Glutamatergic neuron (in vitro differentiated cells): ENCODE results near the gene SPRR2G. TPM values are rescaled to one million over a fixed set of nuclear protein-coding genes. Genes with fewer than 3 reads are reported as not detected.
"Not testable (repeated sequence)": the region's sequence is repeated elsewhere in the genome, so short reads cannot be mapped to it uniquely, and the experiment has no call there.

Experiments used
- DNase-seq: peaks from one replicate; pipeline ENCODE4 v3.0.0; 2022
- H3K27ac Mint-ChIP-seq: one replicate; pipeline ENCODE4 v1.8.0; 2020; ENCODE audit warnings: mild to moderate bottlenecking, mixed read lengths, inconsistent platforms; ENCODE audit not compliant: unreplicated experiment
- H3K27me3 Mint-ChIP-seq: one replicate; pipeline ENCODE4 v1.8.0; 2020; ENCODE audit warnings: mild to moderate bottlenecking, moderate library complexity, mixed read lengths, inconsistent platforms; ENCODE audit not compliant: unreplicated experiment
- H3K36me3 Mint-ChIP-seq: one replicate; pipeline ENCODE4 v1.8.0; 2020; ENCODE audit warnings: mild to moderate bottlenecking, mixed read lengths, inconsistent platforms; ENCODE audit not compliant: unreplicated experiment
- H3K4me1 Mint-ChIP-seq: one replicate; pipeline ENCODE4 v1.8.0; 2020; ENCODE audit warnings: mild to moderate bottlenecking, low read depth, mixed read lengths, inconsistent platforms; ENCODE audit not compliant: unreplicated experiment
- H3K4me3 Mint-ChIP-seq: one replicate; pipeline ENCODE4 v1.8.0; 2020; ENCODE audit warnings: mild to moderate bottlenecking, mixed read lengths, inconsistent platforms; ENCODE audit not compliant: unreplicated experiment
- H3K9me3 Mint-ChIP-seq: one replicate; pipeline ENCODE4 v1.8.0; 2020; ENCODE audit warnings: mild to moderate bottlenecking, moderate library complexity, mixed read lengths, inconsistent platforms; ENCODE audit not compliant: unreplicated experiment
- long read RNA-seq: library from polyadenylated mRNA; unstranded; transcript quantifications from one replicate; pipeline ENCODE4 v2.0.0, GENCODE V29; 2020; ENCODE audit not compliant: unreplicated experiment
- total RNA-seq: library from RNA; stranded (reverse); fragmentation: NEBNext Ultra II Directional; extraction: Animal tissue kit (Norgen Biotek cat#: 25700); gene quantifications from one replicate; pipeline ENCODE4 v1.2.1, GENCODE V29; 2021; ENCODE audit not compliant: unreplicated experiment
- TF ChIP-seq, protein P1 (sequence below): fragments of 200-600 bp; sonication (generic); IDR thresholded peaks from one replicate; pipeline ENCODE4 v1.5.0; 2021; ENCODE audit not compliant: partially characterized antibody, unreplicated experiment

The SPRR2G gene
- total RNA-seq = not detected
- long read RNA-seq = 0 reads

DNA sequence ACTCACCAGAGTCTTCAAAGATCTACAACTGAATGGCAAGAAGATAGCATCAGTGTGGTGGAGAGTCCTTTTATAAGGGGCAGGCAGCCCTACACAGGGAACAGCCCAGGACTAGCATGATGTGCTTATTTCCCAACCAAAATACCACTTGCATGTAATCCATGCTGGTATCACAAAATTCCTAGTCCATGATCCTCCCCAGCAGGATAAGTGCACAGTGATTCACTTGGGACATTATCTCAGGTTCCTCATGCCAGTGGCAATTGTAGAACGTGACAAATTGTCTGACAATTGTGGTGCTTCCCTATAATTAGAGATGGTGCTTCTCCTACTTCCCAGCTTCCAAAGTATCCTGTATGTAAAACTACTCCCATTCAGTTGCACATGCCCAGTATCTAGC is at the start of gene SPRR2G:
Gene SPRR2G (minus strand): TSS at position 45 of the 400 bp plus-strand sequence. CDS start 780 bp downstream, outside the sequence.
- Mint-ChIP-seq H3K4me3 (no peak within 1 kb of the TSS), H3K4me1 (no peaks in the 10 kb centered on the region), H3K27ac (no peak within 1 kb of the TSS), H3K36me3 (no peaks in the 10 kb centered on the region), H3K27me3 (no peaks in the 10 kb centered on the region), H3K9me3 (no peaks in the 10 kb centered on the region)
- TF ChIP-seq, protein P1, sequence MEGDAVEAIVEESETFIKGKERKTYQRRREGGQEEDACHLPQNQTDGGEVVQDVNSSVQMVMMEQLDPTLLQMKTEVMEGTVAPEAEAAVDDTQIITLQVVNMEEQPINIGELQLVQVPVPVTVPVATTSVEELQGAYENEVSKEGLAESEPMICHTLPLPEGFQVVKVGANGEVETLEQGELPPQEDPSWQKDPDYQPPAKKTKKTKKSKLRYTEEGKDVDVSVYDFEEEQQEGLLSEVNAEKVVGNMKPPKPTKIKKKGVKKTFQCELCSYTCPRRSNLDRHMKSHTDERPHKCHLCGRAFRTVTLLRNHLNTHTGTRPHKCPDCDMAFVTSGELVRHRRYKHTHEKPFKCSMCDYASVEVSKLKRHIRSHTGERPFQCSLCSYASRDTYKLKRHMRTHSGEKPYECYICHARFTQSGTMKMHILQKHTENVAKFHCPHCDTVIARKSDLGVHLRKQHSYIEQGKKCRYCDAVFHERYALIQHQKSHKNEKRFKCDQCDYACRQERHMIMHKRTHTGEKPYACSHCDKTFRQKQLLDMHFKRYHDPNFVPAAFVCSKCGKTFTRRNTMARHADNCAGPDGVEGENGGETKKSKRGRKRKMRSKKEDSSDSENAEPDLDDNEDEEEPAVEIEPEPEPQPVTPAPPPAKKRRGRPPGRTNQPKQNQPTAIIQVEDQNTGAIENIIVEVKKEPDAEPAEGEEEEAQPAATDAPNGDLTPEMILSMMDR = no peak
- DNase-seq = no peak

DNA sequence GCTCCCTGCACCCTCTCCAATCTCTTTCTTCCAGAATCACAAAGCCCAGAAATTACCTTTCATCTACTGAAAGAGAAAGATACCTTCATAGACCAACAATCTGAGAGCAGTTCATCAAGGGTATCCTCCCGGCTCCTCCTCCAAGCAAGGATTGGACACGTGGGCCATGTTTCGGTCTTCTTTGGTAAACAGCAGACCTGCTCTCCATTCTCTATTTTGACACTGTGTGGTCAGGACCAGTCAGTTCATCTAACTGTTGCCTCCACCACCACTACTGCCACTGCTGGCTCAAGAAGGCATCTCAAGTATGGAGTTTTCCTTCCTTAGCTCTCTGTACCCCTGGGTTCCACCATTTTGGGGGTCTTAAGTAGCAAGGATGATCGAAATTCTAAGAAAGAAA is 44.5 kb upstream of the SPRR2G start:
- H3K36me3 Mint-ChIP-seq = no peaks in the 10 kb centered on the region
- H3K27me3 Mint-ChIP-seq = peaks cover 5% of the 10 kb centered on the region
- TF ChIP-seq, protein P1 = no peak
- no peak overlapping the region for H3K27ac Mint-ChIP-seq
- peaks cover 2% of the 10 kb centered on the region for H3K9me3 Mint-ChIP-seq
- H3K4me3 Mint-ChIP-seq = no peak overlapping the region
- DNase-seq = no peak
- H3K4me1 Mint-ChIP-seq = no peaks in the 10 kb centered on the region

DNA sequence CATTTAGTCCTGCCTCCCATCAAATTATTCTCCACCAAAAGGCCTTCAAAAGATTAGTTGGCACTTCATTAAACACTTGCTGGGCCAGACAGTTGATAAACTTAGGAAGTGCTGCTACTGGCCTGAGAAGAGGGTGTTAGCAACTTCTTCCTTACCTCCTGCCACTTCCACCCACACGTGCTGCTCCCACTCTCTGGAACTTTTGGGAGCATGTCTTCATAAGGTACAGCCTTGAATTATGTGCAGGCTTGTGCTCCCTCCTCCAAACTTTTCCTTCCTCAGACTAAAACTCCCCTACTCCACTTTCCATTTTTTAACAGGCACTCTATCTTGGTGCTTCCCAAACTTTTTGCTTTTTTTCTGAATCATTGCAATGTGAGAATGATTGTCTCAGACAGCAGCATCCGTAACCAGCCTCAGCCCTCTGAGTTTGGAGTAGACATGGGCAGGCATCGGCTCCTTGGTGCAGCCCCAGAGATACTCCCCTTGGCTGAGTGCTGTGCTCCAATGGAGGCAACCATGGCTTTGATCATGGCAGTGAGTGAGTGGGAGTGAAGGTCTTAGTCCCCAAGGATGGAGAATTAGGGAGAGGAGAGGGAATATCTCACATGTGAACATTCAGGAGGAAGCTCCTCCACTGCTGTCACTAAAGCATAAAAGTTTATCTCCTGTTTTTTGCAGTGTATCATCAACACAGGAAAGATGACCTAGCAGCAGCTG is 43.8 kb upstream of the SPRR2G start:
- Mint-ChIP-seq H3K36me3 (no peaks in the 10 kb centered on the region), H3K4me1 (no peaks in the 10 kb centered on the region), H3K9me3 (peaks cover 2% of the 10 kb centered on the region), H3K27ac (no peak overlapping the region), H3K27me3 (peaks cover 5% of the 10 kb centered on the region), H3K4me3 (no peak overlapping the region)
- no peak for DNase-seq
- TF ChIP-seq, protein P1 = no peak

DNA sequence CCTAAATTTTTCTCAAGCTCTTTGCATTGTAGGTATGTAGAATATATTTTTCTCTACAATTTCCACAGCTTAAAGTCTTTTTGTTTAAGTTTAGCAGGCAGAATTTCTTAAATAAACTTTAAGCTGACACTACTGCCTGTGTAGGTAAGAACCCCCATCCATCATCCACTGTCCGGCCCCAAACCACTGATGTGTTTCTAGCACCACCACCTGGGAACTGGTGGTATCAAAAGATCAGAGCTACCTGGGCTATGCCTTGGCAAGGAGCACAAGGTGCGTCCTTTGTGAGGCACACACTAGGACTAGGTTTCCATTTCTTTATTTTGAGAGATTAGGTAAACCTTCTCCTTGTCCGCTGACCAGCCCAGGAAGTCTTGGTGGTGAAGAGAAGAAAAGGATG is 42.0 kb upstream of the SPRR2G start:
- Mint-ChIP-seq H3K9me3 (peaks cover 2% of the 10 kb centered on the region), H3K4me3 (no peak overlapping the region), H3K27ac (no peak overlapping the region), H3K27me3 (peaks cover 3% of the 10 kb centered on the region), H3K4me1 (no peaks in the 10 kb centered on the region), H3K36me3 (no peaks in the 10 kb centered on the region)
- peak; percentile 26 for DNase-seq
- TF ChIP-seq, protein P1 = no peak

DNA sequence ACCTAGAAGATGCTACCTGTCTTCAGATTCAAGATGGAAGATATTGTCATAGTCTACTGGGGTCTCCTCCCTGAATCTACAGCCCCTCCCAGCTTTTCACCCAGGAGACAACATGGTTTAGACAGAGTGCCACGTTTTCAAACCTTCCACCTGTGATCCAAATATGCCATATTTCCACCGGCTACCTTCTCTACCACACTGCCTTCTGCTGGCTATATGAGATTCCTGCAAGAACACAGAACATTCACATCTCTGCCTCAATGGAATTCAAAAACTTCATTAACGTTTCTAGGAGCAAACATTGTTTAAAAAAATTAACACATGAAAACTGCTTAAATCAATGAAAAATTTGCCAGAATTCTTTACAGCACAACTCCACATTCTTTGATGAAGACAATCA is 39.7 kb upstream of the SPRR2G start:
- Mint-ChIP-seq H3K9me3 (no peaks in the 10 kb centered on the region), H3K4me3 (no peak overlapping the region)
- TF ChIP-seq, protein P1 = no peak

DNA sequence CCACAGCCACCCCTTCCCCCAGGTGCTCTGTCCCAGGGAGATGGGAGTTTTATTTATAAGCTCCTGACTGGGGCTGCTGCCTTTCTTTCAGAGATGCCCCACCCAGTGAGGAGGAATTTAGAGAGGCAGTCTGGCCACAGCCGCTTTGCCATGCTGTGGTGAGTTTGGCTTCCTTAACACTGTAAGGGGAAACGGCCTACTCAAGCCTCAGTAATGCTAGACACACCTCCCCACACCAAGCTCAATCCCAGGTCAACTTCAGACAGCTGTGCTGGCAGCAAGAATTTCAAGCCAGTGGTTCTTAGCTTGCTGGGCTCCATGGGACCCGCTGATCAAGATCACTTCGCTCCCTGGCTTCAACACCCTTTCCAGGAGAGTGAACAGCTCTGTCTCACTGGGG is 37.6 kb upstream of the SPRR2G start:
- H3K4me3 Mint-ChIP-seq, H3K36me3 Mint-ChIP-seq, H3K4me1 Mint-ChIP-seq, H3K27ac Mint-ChIP-seq, H3K27me3 Mint-ChIP-seq, H3K9me3 Mint-ChIP-seq, DNase-seq: not testable (repeated sequence)

More for the DNA sequence above, 39.7 kb upstream of the SPRR2G start:
- no peak for DNase-seq
- no peak overlapping the region for H3K27ac Mint-ChIP-seq
- H3K4me1 Mint-ChIP-seq = no peaks in the 10 kb centered on the region
- peaks cover 5% of the 10 kb centered on the region for H3K27me3 Mint-ChIP-seq
- H3K36me3 Mint-ChIP-seq = no peaks in the 10 kb centered on the region
